Non-pigmented ciliary epithelial cell (primary cell): Measurements from ENCODE around the gene XRCC5.

Experiments used
- DNase-seq: peaks from one replicate; pipeline ENCODE4 v3.0.0-alpha.2; 2010; ENCODE audit warnings: low read depth

Gene XRCC5

DNA sequence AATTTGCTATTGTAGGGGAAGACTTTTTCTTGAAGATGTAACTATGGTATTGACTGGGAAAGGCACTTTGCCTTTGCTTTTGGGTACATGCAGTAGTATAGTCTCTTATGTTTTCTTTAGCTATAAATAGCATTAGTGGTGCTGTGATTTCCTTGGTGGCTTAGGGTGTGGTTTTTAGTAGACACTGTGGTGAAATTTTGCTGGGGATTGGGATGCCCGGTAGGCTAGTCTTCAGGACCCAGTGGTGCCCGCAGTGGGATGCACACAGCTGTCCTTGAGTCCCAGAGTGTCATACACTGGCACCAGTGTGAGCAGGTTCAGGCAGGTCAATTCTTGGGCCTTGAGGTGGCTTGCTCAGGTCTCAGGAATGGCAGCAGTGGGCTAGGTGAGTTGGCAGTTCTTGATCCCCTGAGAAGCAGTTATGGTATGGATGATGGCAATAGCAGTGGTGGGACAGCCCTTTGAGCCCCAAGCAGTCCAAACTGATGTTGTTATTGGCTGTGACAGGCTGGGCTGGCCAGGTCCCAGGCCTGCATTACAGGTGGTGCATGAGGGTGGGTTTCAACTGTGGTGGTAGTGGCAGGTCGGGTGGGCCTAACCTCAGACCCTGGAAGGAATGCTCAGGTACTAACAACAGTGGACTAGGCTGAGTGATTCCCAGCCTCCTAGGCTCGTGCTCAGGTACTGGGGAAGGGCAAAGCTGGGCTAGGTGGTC is 124.3 kb downstream of the XRCC5 start:
- no peak for DNase-seq

GRCh38 chr2:216234106-216234505 is 125.0 kb downstream of the XRCC5 start:
- DNase-seq = no peak

DNA sequence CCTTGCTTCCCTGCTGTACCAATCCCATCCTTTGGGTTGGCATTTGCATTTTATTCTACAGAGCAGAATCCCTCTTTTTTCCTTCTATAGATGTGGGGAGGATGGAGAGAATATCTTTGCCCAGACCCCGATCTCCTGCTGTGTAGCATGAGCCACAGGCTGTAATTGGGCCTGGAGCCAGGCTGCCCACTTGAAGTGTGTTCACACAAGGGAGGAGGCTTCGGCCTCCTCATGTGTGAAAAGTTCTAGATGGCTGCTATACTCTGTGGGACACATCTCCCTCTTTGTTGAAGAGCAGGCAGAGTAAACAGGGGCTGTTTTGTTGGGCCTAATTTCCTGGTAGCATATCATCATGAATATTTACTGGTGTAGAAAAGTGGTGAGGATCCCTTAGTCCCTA is 126.3 kb downstream of the XRCC5 start:
- no peak for DNase-seq

- DNase-seq = no peak
Measured at GRCh38 chr2:216235896-216236295, 126.7 kb downstream of the XRCC5 start.

DNA sequence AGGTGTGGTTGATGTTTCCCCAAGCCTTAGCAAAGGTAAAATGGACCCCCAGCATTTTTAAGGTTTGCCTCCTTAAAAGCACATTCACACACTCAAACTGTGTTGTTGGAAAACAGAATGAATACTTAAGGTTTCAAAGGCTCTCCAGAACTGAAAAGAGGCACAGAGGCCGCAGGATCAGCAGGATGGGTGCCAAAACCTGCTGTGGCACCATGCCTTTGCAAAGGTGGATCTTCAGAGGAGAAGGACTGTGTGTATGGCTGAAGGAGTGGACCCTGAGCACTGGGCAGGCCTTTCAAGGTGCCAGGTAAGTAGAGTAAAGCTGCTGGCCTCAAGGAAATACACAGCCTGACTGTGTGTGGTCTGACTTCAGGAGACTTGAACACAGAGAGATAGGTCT is 127.3 kb downstream of the XRCC5 start:
- no peak for DNase-seq

GRCh38 chr2:216242365-216242764 is 133.2 kb downstream of the XRCC5 start:
- no peak for DNase-seq

GRCh38 chr2:216243026-216243425 is 133.9 kb downstream of the XRCC5 start:
- DNase-seq = no peak

- no peak for DNase-seq
Measured at GRCh38 chr2:216245391-216245975, 136.3 kb downstream of the XRCC5 start.

DNA sequence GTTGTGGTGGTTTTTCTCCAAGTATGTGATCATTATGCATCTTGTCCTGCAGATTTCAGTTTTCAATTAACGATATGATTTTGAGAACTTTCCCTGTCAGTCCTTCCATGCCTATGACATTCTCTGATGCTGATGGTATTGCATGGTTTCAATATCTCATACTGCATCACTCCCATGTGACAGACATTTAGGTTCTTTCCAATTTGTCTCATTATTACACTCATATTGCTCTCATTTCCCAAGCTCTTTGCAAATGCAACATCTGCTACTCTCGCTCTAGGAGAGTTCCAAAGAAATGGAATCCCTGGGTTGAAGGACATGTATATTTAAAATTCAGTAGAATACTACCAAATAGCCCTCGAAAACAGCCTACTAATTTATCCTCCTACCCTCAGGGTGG is 137.6 kb downstream of the XRCC5 start:
- no peak for DNase-seq
